Stimulated activated effector memory CD8-positive, alpha-beta T cell treated with anti-CD3 and anti-CD28 coated beads, Interleukin-12 subunit alpha, Interleukin-12 subunit beta, amount 100 ng/mL, for 72 hours (primary cell): ENCODE data around the gene SPNS2.

Experiments
- ATAC-seq: fragments of 150-1000 bp; cut with Tn5 transposase; 2 replicates; pipeline ENCODE4 v1.10.0; 2021
- DNase-seq, 2 donors: peaks; one replicate each; pipeline ENCODE4 v3.0.0; 2021 to 2022; ENCODE audit warnings: low spot score in 2 of 2
- H3K27ac Mint-ChIP-seq: one replicate; pipeline ENCODE4 v1.8.0; 2022; ENCODE audit warnings: mild to moderate bottlenecking, mixed read lengths
- H3K36me3 Mint-ChIP-seq: one replicate; pipeline ENCODE4 v1.8.0; 2022; ENCODE audit warnings: mild to moderate bottlenecking, mixed read lengths
- H3K4me1 Mint-ChIP-seq: one replicate; pipeline ENCODE4 v1.8.0; 2022; ENCODE audit warnings: mixed read lengths
- H3K4me3 Mint-ChIP-seq: one replicate; pipeline ENCODE4 v1.8.0; 2022; ENCODE audit warnings: mild to moderate bottlenecking, mixed read lengths
- H3K9me3 Mint-ChIP-seq: one replicate; pipeline ENCODE4 v1.8.0; 2022; ENCODE audit warnings: mixed read lengths

Gene SPNS2

GRCh38 chr17:4490637-4491061, 8.0 kb upstream of the SPNS2 start:
- DNase-seq (no peak), ATAC-seq (no peak)
- Mint-ChIP-seq H3K9me3 (no peaks in the 10 kb centered on the region), H3K36me3 (no peaks in the 10 kb centered on the region), H3K4me3 (no peak overlapping the region), H3K27ac (peak overlapping the region; percentile 27), H3K4me1 (peaks cover 31% of the 10 kb centered on the region)

GRCh38 chr17:4492721-4493561, 5.7 kb upstream of the SPNS2 start:
- no peak for DNase-seq
- no peak overlapping the region for H3K4me3 Mint-ChIP-seq
- no peaks in the 10 kb centered on the region for H3K36me3 Mint-ChIP-seq
- no peaks in the 10 kb centered on the region for H3K9me3 Mint-ChIP-seq
- peaks cover 12% of the 10 kb centered on the region for H3K4me1 Mint-ChIP-seq
- peak; percentile 20 for ATAC-seq
- H3K27ac Mint-ChIP-seq: no peak overlapping the region

GRCh38 chr17:4497101-4497824, 1.4 kb upstream of the SPNS2 start:
- DNase-seq: no peak
- ATAC-seq: no peak
- Mint-ChIP-seq H3K4me1 (peaks cover 26% of the 10 kb centered on the region), H3K36me3 (no peaks in the 10 kb centered on the region), H3K9me3 (no peaks in the 10 kb centered on the region), H3K4me3 (no peak overlapping the region), H3K27ac (no peak overlapping the region)

DNA sequence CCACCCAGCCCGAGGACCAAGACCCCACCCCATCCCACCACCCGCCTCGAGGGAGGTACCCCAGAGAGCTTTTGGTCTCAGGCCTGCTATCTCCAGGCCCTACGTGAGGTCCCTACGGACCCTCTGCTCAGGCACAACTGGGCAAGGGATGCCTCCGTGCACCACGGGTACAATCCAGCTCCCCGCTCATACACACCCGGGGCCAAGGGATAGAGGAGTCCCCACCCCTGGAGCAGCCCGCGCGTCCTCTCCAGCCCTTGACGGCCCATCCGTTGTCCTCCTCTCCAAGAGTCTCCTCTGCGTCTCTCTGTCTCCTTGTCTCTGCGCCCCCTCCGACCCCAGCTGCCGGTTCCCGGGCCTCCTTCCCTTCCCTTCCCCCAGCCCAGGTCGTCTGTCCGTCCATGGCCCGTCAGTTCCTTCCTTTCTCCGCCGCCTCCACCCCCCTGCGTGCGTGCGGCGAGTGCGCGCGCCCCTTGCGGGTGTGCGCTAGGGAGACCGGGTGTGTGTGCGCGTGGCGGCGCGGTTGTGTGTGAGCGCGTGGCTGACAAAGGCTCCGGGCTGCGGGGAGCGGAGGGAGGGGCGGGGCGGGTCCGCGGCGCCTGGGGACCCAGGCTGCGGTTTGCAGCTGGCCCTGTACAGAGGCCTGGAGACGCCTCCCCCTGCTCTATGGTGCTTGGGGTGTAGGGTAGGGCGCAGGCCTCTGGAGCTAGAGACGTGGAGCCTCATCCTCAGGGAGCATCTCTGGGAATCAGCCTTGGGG, 930 bp downstream of the SPNS2 start:
- no peaks in the 10 kb centered on the region for H3K36me3 Mint-ChIP-seq

DNA sequence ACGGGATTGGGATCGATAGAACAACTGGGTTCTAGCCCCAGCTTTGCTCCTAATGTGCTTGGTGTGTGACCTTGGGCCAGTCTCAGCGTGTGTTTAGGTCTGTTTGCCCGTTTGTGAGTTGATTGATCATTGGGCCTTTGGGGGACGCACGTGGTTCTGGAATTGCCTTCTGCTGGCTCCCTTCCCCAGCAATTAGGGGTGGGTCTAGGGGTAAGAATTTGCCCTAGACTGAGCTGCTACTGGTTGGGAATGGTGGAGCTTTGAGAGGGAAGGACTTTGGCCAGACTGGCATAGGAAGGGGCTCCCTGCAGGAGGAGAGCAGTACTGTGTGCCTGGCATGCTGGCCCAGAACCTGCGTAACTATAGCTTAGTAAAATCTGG, 1.5 kb downstream of the SPNS2 start:
- H3K4me1 Mint-ChIP-seq: peaks cover 28% of the 10 kb centered on the region
- H3K36me3 Mint-ChIP-seq: no peaks in the 10 kb centered on the region
- H3K27ac Mint-ChIP-seq: no peak overlapping the region
- DNase-seq (no peak), ATAC-seq (no peak)
- H3K9me3 Mint-ChIP-seq: no peaks in the 10 kb centered on the region
- peak overlapping the region; percentile 79 for H3K4me3 Mint-ChIP-seq

More for the DNA sequence above, 930 bp downstream of the SPNS2 start:
- ATAC-seq: peak; percentile 8
- no peak for DNase-seq
- H3K27ac Mint-ChIP-seq: no peak overlapping the region
- H3K9me3 Mint-ChIP-seq: no peaks in the 10 kb centered on the region
- H3K4me1 Mint-ChIP-seq: peaks cover 23% of the 10 kb centered on the region
- H3K4me3 Mint-ChIP-seq: peak overlapping the region; percentile 79

GRCh38 chr17:4501295-4501949, 2.7 kb downstream of the SPNS2 start:
- Mint-ChIP-seq H3K27ac (no peak overlapping the region), H3K4me1 (peaks cover 33% of the 10 kb centered on the region), H3K4me3 (no peak overlapping the region), H3K36me3 (no peaks in the 10 kb centered on the region), H3K9me3 (no peaks in the 10 kb centered on the region)
- DNase-seq (no peak), ATAC-seq (no peak)

GRCh38 chr17:4502466-4503154, 3.9 kb downstream of the SPNS2 start:
- H3K36me3 Mint-ChIP-seq: no peaks in the 10 kb centered on the region
- peaks cover 33% of the 10 kb centered on the region for H3K4me1 Mint-ChIP-seq
- DNase-seq (no peak), ATAC-seq (no peak)
- H3K4me3 Mint-ChIP-seq: no peak overlapping the region
- no peaks in the 10 kb centered on the region for H3K9me3 Mint-ChIP-seq
- no peak overlapping the region for H3K27ac Mint-ChIP-seq

DNA sequence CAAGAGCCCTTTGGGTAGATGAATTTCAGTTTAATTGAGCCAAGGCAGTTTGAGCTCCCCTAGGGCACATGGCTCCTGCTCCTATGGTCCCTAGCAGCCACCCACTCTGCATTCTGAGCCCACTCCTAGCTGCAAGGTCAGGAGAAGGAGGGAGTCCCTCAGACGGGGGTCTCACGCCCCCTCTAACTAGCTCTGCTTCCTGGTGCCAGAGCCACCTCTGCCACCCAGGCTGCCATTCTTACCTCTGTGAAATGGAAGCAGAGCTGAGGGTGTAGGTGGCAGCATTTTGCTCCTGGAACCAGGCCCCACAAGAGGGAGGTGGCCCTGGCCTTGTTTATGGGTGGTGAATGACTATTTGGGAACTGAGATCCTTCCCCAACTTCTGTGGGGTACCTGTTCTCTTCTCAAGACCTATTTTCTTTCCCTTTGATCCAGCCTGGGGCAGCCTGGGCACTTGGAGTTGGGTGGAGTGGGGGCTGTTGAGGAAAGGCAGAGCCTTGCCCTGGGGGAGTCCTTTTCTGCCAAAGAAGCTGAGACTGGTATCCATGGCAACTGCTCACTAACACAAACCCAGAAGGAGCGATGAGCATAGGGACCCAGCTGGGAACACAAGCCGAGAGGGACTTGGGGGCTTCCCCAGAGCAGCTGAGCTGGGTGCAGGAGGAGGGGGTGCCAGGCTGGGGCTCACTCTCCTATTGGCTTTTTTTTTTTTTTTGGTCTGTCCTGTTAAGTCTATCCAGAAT, 4.8 kb downstream of the SPNS2 start:
- no peaks in the 10 kb centered on the region for H3K9me3 Mint-ChIP-seq
- no peak overlapping the region for H3K4me3 Mint-ChIP-seq
- no peak for ATAC-seq
- no peak overlapping the region for H3K27ac Mint-ChIP-seq
- DNase-seq: no peak
- peaks cover 37% of the 10 kb centered on the region for H3K4me1 Mint-ChIP-seq
- no peaks in the 10 kb centered on the region for H3K36me3 Mint-ChIP-seq

GRCh38 chr17:4504188-4504587, 5.5 kb downstream of the SPNS2 start:
- Mint-ChIP-seq H3K36me3 (no peaks in the 10 kb centered on the region), H3K9me3 (no peaks in the 10 kb centered on the region), H3K4me1 (peaks cover 45% of the 10 kb centered on the region), H3K27ac (no peak overlapping the region), H3K4me3 (no peak overlapping the region)
- ATAC-seq: no peak
- DNase-seq: no peak

- DNase-seq: no peak
- H3K4me1 Mint-ChIP-seq: peaks cover 43% of the 10 kb centered on the region
- H3K27ac Mint-ChIP-seq: peak overlapping the region; percentile 41
- ATAC-seq: peak; percentile 39
- H3K36me3 Mint-ChIP-seq: no peaks in the 10 kb centered on the region
- no peak overlapping the region for H3K4me3 Mint-ChIP-seq
- no peaks in the 10 kb centered on the region for H3K9me3 Mint-ChIP-seq
Measured at GRCh38 chr17:4505187-4505586, 6.5 kb downstream of the SPNS2 start.

DNA sequence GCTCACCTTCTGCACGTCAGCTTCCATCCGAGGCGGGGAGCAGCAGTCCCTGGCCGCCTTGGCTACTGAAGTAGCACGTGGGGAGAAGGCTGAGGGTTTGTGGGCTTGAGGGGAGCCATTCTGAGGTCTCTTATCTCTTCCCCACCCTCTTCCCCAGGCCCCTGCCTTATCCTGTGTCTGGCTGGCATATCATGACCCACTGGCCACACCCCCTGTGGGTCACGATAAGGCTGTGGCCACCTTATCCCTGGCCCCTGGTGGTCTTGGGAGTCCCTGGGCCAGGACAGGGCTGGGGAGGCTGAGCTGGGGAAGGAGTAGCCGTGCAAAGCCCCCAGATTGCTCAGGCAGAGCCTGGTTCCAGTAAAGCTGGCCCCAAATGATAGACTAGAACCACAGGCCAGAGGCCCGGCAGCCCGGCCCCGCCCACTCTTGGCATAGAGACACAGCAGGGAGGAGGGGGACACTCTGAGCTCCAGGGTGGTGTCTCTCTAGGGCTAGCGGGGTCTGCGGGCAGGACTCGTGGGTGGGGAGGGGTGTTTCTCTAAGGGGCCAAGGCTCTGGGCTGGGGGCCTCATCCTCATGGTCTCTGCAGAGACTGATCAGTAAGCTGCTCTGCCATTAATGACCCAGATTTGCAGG, 7.6 kb downstream of the SPNS2 start:
- Mint-ChIP-seq H3K4me3 (no peak overlapping the region), H3K9me3 (no peaks in the 10 kb centered on the region)

DNA sequence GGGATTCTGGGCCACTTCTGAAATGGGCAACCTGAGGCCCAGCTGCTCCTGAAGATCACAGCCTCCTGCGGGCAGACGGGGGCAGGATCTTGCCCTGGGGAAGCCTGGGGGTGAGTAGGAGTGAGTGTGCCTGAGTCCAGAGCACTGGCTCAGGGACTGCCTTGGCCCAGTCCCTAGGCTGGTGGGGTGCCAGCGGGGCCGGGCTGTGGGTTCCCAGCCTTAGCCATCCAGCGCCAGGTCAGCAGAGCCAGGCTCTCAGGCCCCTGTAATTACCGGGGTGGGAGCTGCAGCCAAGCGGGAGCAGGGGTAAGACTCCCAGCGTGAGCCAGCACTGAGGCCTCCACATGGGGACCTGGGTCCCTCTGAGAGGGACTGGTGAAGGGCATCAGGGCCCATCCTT, 8.2 kb downstream of the SPNS2 start:
- H3K9me3 Mint-ChIP-seq: no peaks in the 10 kb centered on the region
- ATAC-seq (no peak), DNase-seq (no peak)
- no peaks in the 10 kb centered on the region for H3K36me3 Mint-ChIP-seq
- H3K27ac Mint-ChIP-seq: no peak overlapping the region
- H3K4me1 Mint-ChIP-seq: peaks cover 43% of the 10 kb centered on the region
- H3K4me3 Mint-ChIP-seq: no peak overlapping the region

More for the DNA sequence above, 7.6 kb downstream of the SPNS2 start:
- DNase-seq: no peak
- no peak overlapping the region for H3K27ac Mint-ChIP-seq
- no peaks in the 10 kb centered on the region for H3K36me3 Mint-ChIP-seq
- H3K4me1 Mint-ChIP-seq: peaks cover 43% of the 10 kb centered on the region
- ATAC-seq: no peak

DNA sequence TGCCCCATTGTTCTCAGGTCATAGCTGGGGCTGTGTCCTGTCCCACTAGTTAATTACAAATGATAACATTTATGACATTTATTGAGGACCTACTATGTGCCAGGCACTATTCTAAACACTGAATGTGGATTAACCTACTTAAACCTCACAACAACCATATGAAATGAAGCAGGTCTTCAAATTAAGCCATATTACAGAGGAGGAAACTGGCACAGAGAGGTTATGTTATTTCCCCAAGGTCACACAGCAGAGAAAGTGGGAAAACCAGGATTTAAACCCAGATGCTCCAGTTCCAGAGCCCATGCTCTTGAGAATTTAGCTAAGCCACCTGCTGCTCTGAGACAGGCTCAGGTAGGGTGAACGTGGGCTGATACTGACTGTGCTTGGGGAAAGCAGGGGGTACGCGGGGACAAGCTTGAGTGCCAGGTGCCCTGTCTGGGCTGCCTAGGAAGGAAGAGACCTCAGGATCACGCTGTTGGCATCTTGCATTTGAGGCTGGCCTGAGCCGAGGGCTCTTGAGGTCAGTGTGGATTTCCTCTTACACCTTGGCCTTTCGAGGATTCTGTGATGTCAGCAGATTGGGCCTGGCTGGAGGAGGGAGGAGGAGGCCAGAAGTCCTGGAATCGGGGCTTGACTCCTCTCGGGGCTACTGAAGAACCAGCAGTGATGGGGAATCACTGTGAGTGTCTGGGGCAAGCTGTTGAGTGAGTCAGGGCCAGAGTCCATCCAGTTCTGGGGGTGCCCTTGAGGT, 8.9 kb downstream of the SPNS2 start:
- Mint-ChIP-seq H3K27ac (peak overlapping the region; percentile 85), H3K36me3 (no peaks in the 10 kb centered on the region), H3K9me3 (no peaks in the 10 kb centered on the region), H3K4me1 (peaks cover 43% of the 10 kb centered on the region), H3K4me3 (no peak overlapping the region)
- DNase-seq (no peak), ATAC-seq (no peak)
